IPS DF 4.7 (cell line): Measurements from ENCODE around the gene CCDC201.

Experiments used
- DNase-seq: peaks from one replicate; pipeline ENCODE4 v3.0.0-alpha.2; 2013; ENCODE audit warnings: low spot score; ENCODE audit errors: extremely low read depth

Gene CCDC201, protein sequence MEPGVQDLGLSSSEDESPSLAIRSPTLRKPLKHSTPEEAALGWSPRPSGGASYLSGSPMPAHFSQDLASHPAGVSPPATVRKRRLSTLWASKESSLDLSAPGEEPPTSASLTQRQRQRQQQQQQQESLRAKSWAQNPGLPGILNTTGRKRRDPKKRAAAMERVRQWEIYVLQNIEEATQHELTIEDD

DNA sequence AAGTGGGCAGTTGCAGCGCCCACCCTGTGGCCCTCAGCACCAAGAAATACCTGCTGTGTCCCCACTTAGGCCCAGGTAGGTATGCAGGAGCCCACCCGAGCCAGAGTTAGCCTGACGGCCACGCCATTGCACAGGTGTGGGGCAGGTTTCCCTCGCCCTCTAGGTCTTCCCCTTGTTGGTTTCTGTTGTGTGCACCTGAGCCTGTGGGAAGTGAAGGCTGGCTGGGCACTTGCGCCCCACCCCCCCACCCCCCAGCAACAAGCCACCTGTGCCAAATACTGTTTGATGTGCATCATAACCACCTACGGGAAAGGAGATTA lies at the start of gene CCDC201:
Gene CCDC201 (minus strand): TSS at position 48 of the 320 bp plus-strand sequence. CDS start 75 bp downstream, outside the sequence.
- DNase-seq: no peak

DNA sequence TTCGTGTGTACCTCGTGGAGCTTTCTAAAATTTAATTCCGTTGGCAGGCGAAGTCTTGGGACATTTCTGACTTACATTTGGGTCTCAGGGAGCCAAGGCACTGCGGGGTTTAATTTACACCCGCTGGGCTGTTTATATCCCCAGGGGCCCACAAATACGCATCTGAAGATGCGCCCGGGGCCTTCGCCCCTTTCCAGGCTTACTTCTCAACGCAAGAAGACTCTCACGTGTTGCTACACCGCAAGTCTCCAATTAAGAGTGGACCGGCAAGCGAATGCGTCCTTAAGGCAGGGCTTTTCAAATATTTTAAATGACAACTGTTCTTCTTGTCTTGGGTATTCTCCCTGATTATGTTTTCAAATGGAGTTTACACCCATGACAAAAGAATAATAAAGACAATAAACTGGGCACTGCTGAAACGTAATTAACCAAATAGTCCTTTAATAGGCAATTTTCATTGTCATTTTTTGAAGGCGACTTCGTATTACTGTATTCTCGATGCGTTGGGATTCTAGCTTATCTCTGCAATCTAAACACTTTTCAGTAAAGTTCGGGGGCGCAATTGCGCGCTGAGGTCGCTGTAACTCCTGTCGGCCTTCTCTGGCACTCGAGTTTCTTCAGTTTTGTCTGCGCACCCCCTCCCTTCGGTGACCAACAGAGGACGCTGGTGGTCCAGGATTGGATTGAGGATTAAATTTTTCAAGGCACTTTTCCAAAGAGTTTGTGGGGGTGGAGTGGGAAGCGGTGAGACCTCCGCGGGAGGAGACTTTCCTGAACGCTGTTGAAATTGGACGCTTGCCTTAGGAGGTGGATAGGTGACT lies 49.0 kb upstream of the CCDC201 start:
- DNase-seq: no peak

DNA sequence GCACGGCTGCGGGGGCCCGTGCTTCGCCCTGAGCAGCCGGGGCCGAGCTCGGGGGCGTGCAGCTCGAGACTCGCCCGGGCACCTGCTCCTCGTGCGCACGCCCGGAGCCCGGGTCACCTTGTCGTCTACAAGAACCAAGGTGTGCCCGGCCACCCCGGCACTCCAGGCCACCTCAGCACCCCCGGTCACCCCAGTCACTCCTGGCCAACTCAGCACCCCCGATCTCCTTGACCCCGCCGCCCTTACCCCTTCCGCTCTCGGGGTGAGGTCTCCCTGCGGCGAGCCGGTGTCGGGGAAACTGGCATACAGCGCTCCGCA lies 48.5 kb upstream of the CCDC201 start:
- DNase-seq: no peak

DNA sequence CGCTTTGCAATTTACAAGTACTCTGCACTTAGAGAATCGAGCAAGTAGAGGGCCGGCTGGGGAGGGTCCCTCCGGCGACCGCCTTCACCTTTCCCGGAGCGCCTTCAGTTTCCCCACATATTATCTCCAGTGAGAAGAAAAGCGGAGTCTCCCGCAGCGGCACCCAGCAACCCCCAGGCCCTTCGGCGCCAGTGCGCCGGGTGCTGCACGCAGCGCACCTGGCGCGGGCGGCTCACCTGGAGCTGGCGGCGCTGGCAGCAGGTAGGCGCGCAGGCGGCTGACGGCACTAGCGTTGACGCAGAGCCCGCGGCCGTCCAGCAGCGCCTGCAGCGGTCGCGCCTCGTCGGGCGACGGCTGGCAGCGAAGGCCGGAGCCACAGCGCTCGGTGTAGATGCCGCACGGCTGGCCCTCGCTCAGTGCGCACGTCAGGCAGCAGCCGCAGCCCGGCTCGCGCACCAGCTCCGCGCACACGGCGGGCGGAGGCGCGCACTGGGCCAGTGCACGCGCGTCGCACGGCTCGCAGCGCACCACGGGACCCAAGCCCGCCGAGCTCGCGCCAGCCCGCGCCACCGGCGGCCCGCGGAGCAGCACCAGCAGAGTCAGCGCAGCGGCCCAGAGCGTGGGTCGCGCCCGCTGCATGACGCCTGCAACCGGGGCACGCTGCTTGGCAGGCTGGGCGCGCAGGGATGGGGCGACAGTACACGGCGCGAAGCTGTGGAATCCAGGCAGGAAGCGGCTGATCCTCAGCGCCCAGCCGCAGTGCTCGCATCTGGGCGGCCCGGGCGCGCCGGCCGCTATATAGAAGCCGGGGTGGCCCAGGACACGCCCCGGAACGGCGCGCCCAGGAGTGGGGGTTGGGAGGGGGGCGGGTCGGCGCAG lies 47.9 kb upstream of the CCDC201 start, which contains the start of gene IGFBP3:
Gene IGFBP3 (minus strand): TSS at position 771 of the 879 bp plus-strand sequence. CDS start 132 bp downstream, at position 639.
- DNase-seq: no peak

DNA sequence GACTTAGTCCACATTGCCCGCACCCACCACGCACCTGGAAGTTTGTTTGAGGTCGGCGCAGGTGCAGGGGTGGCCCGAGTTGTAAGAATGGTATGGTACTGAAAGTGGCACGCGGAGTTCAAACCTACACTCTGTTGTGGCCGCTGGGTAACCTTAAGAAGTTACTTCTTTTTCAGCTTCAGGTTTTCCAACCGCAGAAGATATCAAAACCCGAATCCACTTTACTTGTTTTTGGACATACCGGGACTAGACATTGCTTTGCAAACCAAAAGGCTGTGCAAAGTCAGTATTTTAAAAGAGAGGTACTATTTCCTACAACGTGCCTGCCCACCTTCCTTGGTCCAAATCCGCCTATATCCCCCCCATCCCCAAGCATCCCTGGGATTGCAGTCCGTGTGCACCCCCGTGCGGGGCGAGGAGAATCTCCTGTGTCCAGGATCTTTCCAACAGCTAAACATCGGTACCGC lies 47.1 kb upstream of the CCDC201 start:
- no peak for DNase-seq

DNA sequence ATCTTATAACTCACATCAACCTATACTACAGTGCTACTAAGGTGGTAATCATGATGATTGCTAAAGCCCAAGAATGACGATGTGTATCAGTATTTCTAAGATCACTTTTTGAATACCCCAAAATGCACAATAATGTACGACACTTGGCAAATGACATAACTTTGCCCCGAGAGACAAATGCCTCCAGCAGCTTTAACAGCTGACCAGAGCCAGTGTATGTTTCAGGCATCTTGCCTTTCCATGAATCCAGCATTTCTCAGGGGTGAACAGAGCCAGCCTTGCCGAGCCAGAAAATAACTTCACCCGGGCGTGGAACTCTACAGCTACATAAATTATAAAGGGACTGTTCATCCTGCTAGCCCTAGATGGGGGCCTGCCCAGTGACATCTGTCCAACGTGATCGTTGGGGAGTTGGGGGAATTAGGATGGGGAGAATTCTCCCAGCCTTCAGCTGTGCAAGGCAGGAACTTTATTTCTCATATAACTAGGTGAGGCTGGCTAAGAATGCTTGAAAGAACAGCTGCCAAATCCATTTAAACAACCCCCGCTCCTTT lies 46.4 kb upstream of the CCDC201 start:
- no peak for DNase-seq

DNA sequence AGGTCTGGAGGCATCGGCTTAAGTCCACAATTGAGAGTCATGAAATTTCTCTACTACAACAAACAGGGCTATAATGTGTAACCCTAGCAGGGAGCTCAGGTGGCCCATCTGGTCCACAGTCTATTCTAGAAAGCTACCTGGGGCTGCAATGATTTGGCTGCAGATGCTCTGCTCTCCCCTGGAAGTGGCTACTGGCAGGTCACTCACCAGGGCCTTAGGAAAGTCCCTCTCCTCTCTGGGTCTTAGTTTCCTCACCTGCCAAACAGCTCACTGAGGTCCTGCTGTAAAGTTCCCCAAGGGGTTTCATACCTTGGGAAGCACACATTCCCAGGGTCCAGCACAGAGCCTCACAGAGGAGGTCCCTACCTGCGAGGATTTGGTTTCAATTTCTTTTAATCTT lies 45.7 kb upstream of the CCDC201 start:
- no peak for DNase-seq

DNA sequence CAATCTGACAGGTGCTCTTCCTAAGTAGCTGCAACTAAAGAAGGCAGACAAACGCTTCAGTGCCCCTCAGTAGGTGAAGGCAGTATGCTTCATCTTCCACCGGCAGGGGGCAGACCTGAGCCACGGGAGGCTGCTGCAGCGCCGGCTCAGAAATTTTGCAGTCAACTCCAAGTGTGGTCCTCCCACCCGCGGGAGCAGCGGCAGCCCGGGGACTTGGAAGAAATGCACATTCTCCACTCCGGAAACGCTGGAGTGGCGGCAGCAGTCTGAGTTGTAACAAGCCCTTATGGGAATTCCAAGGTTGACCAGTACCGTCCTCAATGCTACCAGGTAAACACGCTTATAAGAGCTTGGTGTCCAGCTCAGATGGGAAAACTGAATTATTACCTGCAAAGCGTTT lies 44.8 kb upstream of the CCDC201 start:
- no peak for DNase-seq

DNA sequence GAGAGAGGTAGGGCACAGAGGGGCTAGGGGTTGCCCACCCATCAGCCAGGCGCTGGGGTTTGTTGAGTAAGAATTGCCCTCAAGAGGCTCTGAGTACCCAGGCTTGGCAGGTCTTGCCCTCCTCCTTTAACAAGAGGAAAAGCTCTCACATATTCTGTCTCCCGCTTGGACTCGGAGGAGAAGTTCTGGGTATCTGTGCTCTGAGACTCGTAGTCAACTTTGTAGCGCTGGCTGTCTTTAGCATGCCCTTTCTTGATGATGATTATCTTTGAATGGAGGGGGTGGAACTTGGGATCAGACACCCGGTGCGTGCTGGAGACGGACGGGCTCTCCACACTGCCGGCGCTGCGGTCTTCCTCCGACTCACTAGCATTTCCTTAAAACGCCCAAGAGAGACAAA lies 44.2 kb upstream of the CCDC201 start:
- no peak for DNase-seq

DNA sequence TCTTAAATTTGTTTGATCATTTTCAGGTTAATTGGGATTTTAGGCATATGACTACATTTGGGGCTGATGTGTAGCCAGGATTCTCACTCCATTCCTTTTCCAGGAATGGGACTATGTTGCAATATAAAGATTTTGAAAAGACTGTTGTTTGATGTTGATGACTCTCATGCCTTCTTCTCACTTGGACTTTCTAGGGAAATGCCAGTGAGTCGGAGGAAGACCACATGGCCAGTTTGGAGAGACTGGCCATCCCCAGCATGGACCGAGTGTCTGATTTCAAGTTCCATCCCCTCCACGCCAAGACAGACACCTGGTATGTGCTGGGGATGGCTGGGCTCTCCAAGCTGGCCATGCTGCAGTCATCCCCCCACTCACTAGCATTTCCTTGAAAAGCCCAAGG lies 42.7 kb upstream of the CCDC201 start:
- no peak for DNase-seq

DNA sequence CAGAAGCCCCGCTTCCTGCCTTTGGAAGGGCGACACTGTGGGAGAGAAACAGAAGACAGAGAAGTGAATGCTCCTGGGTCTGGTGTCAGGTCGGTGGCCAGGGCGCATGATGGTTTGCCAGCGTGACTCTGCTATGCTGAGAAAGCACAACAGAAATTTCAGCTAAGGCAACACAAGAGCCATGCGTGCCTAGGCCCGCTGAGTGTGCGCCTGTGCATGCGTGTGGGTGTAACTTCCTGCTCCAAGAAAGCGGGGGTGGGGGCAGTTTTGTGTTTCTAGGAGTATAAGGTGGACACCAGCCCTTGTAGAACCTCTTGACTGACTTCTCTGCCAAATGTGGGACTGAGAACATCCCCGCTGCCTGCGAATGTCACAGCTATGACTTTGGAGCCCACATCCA lies 42.0 kb upstream of the CCDC201 start:
- DNase-seq: no peak

DNA sequence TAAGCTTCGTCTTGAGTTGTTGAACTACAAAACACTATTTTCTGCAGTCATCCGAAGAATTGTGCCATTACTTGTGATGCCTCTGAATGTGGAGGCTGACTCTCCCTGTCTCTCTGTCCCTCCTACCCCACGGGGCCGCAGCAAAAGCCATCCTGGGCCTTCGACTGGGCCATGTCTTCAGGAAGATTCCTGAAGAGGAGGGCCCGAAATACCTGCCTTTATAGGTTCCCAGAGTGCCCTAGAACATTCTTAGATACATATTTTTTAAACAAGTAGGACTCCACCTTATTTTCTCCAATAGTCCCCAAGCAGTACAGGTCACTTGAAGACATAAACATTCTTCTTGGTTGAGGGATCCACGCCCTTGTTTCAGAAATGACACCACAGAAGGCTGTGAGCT lies 40.1 kb upstream of the CCDC201 start:
- no peak for DNase-seq

DNA sequence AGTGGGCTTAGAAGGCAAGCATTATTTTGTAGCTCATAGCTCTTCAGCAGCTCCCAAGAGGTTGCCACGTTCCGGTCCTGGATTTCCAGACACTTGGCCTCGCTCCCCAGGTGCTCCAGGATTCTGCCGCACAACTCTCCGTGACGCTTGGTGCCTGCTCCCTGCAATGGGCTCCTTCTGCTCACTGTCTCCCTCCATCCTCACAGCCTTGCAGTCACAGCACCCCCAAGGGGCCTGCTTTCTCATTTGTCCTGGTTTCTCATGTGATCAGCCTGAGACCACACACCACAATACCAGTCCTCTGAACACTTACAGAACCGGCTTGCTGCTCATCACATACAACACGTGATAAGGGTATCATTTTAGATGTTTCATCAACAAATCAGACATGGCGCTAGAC lies 38.4 kb upstream of the CCDC201 start:
- no peak for DNase-seq

DNA sequence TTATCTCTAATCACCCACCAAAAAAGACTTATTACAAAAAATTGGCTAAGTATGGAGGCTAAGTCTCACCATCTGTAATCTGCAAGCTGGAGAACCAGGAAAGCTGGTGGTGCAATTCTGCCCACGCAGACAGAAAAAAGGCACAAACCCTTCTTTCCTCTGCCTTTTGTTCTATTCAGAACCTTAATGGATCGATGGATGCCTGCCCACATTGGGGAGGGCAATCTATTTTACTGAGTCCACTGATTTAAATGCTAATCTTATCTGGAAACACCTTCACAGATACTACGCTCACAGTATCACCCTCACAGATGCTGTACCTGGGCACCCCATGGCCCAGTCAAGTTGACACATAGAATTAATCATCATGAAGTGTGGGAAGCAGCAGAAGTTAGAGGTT lies 38.0 kb upstream of the CCDC201 start:
- DNase-seq: no peak

DNA sequence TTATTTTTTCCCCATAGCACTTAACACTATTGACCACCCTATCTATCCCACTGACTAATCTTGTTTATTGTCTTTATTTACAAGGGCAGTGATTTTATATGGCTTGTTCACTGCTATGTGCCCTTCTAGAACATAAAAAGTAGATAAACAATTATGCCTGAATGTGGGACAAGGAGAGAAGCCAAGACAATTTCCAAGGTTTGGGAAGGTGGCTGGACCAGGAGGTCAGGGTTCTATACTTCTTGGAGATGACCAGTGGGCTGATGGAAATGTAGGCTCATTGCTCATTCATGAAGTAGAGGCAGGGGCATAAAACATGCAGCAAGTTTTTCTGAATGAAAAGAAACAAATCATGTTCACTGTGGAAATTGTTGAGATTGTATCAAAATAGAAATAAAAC lies 36.7 kb upstream of the CCDC201 start:
- DNase-seq: no peak

DNA sequence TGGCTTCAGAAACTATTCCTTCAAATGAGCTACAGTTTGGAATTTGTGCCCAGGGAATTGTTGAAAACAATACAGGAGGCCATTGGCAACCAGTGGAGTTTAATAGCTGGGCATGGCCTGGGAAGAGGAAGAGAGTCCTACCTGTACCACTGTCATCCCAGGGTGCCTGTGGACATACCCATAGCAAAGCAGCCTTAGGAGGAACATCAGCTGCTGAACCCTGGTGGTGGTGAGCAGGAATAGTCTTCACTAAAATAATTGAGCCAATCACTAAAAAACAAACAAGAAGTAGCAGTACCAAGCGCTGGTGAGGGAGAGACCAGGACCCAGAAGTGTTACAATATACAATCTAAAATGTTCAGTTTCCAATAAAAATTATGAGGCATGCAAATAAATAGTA lies 29.9 kb upstream of the CCDC201 start:
- no peak for DNase-seq

DNA sequence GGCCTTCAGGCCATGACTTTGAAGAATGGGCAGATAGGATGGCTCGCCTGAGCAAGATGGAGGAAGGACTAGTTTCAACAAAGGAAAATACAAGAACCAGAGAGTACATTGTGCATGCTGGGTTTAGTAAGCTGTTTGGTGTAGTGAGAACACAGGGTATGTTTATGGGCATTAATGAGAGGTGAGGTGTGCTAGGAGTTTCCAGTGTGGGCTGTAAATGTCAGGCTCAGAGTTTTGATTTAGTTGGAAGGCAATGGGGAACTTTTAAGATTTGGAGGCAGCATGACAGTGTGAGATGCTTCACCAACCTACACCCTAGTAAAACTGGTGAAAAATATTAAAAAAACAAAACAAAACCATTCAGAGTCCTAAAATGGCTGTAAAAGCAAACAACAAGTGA lies 28.7 kb upstream of the CCDC201 start:
- DNase-seq: no peak

DNA sequence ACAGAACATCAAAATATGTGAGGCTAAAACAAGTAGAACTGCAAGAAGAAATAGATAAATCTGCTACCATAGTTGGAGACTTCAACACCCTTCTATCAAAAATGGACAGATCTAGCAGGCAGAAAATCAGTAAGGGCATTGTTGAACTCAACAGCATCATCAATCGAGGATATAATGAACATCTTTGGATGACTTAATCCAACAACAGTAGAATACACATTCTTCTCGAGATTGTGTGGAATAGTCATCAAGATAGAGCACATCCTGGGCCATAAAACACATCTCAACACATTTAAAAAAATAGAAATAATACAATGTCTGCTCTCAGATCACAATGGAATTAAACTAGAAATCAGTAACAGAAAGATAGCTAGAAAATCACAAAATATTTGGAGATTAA lies 25.3 kb upstream of the CCDC201 start:
- no peak for DNase-seq

DNA sequence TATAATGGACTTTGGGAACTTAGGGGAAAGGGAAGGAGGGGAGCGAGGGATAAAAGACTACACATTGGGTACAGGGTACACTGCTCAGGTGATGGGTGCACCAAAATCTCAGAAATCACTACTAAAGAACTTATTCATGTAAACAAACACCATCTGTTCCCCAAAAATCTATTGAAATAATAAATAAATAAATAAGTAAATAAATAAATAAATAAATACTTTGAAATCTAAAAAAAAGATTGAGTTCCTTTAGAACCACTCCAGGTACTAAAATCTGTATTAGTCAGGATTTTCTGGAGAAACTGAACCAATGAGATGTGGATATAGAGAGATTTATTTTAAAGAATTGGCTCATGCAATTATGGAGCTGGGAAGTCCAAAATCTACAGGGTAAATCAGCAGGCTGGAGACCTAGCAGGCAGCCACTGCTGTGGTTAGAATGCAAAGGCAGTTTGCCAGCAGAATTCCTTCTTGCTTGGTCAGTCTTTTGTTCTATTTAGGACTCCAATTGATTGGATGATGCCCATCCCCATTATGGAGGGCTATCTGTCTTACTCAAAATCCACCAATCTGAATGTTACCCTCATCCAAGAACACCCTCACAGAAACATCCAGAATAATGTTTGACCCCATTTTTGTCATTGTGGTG lies 24.3 kb upstream of the CCDC201 start:
- DNase-seq: no peak

DNA sequence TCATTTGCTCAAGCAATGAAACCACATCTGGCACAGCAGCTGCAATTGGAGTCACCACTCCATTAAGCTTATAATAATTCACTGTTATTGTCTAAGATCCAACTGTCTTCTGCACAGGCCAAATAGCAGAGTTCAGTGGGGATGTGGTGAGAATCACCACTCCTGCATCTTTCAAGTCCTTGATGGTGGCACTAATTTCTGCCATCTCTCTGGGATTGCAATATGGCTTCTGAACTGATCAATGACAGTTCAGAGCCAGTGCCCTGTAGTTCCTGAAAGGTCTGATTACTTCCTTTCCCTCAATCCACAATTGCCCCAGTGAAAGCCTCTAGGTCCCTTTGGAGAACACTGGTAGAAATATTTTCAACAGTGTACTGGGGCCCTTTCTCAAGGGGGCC lies 21.8 kb upstream of the CCDC201 start:
- DNase-seq: no peak

DNA sequence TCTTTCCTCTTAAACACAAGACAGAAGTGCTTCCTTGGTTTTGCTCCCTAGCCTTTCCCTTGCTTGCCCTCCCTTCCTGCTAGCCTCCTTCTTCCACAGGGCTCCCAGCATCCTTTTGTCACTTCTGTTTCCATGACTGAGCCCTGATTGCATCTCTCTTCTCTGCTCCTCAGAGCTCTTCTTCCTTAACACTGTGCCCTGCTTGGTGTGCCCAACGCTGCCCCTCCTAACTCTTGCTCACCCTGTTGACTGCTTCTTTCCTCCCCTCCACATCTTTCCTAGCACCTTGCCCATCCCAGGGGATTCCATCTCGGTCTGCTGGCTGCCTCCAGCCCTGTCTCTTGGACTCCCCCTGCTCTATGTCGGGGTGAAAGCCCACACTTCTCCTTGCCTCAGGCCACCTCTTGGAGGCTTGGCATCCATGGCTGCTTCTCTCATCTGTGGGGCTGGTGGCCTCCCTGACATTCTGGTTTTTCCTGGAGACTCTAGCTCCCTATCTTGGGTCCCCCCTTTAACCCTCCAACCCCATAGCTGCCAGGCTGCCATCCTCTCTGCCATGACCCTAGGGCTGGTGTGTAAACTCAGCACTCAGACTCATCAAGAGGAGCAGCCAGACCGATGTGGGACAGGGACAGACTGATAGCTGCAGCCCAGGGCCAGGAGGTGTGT lies 21.2 kb upstream of the CCDC201 start:
- DNase-seq: no peak
